ENCODE data around the gene CDH13.

Gene CDH13

DNA sequence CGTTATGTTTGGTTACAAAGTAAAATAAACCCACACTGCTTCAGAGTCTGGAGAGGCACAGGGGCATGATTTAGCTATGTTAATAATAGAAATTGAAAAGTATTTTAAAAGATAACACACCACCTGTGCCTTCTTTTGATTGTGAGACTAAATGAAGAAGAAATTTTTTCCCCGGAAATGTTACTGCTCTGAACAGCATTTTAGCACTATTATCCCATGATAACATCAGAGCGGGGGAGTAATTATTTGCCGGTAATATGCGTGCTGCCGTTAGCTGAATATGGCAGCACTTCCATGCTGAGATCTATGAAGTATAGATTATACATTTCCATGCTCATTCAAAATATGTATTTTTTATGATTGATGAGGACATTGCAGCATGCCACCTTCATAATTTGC lies 680.8 kb downstream of the CDH13 start:
- DNase-seq (ENCODE audit: low read depth) = no peak

DNA sequence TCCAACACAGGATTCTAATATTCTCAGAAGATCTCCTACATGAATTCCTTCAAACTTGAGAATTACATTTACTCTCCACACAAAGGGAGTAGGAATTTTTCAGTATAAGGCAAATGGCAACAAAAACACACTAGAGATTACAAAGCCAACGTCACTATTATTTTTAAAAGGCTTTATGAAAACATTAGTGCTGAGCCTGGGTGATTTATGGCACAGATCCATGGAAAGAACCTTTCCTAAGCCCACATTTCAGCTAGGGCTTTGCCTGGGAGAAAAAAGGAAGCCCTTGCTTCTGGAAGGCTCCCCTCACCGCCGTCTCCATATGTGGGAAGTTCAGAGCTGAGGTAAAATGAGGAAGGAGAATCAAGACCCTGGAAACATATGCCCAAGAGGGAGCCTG lies 681.6 kb downstream of the CDH13 start:
- DNase-seq (ENCODE audit: low read depth) = no peak

DNA sequence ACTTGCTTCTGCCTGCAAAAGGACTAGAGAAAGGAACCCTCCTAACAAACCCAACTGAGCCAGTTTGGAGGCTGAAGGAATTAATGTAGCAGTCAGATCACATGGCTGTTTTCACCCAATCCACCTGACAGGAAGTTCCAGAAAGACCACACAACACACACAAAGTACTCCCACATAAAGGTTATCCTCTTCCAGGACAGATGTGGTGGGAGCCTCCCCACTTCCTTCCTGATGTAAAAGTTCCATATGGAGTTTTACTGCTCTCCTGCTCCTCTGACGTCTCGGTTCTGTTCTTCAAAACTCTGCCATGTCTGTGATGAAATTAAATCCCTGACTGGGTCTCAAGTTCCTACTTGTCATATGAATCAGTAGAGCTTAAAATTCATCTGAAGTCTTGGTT lies 684.0 kb downstream of the CDH13 start:
- DNase-seq (ENCODE audit: low read depth) = no peak

DNA sequence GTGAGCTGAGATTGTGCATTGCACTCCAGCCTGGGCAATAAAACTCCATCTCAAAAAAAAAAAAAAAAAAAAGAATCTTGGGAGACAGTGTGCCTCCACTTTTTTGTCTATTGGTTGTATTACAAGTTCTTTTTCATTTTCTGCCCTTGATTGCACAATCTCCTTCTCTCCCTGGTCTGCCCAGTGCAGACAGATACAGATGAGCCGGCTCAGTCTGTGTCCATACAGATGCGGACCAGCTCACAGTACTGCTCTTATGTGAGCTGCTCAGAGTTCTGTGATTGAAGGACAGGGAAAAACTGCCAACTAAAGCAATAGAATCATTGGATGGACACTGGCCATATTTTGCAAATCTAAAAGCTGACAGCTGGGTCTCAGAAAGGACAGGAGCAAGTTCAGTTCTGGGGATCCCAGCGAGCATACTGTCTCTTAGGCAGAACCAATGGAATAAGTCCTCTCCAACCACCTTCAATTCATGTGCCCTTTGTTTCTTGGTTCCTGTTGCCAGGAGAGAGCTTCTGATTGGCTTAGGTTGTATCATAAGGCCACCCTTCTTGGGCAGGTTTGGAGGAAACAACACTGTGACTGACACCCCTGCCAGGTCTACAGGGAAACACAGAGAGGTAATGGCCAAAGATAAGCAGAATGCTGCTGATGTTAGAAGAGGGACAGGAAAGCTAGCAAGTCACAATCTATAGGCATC lies 685.4 kb downstream of the CDH13 start:
- DNase-seq (ENCODE audit: low read depth) = no peak

DNA sequence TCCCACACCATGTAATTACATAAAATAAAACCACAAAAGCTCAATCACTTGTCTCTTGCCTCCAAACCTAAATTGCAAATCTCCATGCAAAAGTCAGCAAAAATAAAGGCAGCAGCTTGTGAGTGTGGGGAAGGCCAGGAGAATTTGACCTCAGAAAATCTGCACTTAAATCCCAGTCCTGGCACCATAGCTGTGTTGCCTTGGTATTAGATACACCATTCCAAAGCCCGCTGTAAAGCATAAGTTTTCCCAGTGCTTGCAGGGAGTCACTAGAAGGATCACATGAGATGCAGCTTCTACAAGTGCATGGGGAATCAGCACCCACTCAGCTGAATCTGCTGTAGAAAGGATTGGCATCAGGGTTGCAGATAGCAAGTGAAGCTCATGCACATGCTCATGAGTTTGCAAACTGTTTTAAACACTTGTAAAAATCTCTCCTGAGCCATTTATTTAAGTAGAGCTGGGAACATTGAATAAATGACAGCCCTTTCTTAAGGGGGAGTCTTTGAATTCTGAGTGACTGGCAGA lies 686.0 kb downstream of the CDH13 start:
- DNase-seq (ENCODE audit: low read depth) = no peak

DNA sequence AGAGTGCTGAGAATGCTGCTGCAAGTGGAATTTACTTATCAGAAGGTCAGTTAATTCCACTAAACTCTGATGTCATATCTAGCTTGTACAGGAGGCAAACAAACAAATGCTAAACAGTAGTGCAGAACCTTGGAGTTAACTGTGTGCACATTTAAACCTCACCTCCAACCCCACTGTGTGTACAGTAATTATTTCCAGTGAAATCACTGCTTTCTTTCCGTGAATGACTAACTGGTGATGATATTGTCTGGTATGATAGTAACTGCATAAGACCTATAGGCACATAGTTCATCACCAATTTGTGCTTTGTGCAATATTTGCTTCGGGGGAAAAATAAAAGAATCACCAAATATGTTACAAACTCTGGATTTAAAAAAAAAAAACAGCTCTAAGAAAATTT lies 688.5 kb downstream of the CDH13 start:
- DNase-seq (ENCODE audit: low read depth) = no peak

DNA sequence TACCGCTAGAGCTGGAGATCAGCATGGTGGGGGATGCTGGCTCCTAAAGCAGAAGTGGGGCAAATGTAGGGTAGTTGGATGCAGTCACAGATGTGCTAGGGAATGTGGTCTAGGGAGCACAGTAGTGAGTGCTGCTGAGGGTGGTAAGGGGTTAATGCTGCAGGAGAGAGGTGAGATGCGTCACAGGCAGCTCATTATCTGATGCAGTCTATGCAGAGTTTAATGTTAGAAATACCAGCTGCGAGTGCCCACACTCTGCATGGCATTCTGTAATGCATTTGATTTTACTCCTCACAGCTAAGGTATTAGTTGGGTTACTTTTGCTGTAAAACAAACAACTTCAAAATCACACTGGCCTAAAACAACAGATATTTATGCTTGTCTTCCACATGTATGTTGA lies 689.7 kb downstream of the CDH13 start:
- no peak for DNase-seq (ENCODE audit: low read depth)

DNA sequence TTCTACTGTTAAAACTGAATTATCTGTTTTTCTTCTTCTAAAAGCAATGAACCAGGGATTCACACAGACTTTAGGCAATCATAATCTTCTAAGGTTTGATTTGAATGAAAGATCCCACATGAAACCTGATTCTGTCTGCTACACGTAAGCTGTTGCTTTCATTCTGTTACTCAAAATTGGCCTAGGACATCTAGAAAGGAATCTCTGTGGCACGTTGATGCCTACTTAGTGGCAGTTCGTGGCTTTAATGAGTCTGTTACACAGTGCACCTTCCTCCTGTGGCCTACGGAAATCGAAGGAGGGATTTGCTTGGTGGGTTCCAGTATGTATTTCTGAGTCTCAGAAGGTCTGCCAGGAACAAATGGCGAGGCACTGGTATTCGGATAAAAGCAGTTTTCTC lies 691.6 kb downstream of the CDH13 start:
- no peak for DNase-seq (ENCODE audit: low read depth)

DNA sequence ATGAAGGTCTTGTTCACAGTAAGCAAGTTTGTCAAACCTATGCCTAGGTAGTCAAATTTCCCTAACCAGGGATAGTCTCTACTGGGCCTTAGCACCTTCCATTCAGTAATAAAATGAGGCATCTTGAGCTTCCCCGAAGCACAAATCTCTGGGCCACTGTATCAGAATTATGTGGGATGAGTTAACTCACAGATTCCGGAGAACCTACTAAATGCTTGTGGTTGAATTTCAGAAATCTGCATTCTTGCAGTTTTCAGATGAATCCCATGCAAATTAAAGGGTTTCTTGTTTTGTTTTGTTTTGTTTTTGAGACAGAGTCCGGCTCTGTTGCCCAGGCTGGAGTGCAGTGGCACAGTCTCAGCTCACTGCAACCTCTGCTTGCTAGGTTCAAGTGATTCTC lies 702.2 kb downstream of the CDH13 start:
- DNase-seq (ENCODE audit: low read depth) = no peak

DNA sequence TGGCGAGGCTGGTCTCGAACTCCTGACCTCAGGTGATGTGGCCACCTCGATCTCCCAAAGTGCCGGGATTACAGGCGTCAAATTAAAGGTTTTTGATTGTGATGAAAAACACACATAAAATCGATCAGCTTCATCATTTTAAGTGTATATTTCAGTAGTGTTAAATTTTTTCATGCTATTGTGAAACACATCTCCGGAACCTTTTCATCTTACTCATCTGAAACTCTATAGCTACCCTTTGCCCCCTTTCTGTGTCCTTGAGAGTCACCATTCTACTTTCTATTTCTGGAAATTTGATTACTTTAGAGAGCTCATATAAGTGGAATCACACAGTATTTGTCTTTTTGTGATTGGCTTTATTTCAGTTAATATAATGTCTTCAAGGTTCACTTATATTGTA lies 702.7 kb downstream of the CDH13 start:
- DNase-seq (ENCODE audit: low read depth) = no peak

DNA sequence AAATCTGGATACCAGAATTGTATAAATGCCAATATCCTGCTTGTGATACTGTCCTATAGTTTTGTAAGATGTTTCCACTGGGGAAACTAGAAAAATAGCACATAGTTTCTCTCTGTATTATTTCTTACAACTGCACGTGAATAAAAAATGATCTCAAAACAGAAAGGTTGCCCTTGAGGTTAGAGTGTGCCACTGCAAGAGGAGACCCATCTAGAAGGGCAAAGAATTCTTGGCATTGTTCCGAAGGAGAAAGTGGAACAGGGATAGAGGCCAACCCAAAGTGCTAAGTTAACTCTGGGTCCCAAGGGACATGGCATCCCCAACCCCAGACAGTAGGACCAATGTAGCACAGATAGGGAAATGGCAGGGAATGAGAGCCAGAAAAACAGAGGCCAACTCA lies 703.5 kb downstream of the CDH13 start:
- no peak for DNase-seq (ENCODE audit: low read depth)

DNA sequence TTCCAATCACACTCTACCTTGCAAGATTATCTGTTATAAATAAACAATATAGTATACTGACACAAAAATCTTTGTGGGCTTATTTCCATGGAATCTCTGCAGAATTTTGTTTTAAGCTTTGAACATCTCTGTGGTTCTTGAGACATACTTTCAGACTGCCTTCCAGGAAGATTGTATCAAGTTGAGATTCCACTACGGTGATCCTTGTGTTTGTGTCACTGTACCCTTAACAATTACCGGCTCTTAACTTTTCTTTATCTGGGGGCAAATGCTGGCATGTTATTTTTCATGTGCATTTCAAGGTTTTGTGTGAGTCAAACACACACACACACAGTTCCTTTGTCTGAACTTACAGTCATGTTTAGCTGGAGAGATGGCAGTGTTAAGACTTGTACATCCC lies 708.3 kb downstream of the CDH13 start:
- no peak for DNase-seq (ENCODE audit: low read depth)

DNA sequence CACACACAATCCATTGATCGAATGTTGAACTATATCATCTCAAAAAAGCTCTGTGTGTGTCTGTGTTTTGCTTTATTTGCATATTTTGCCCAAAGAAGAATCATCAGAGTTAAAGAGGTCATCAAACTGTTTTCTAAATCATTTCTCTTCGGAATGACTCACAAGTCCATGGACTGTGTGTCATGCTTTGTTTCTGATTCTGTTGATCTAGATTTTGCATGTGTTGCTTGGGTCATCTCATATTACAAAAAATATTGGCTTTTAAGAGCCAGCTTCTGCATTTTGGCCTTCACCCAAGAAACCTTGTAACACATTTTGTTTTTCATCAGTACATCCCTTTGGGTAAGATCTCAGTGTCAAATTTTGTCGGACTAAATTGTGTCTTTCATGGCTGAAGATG lies 709.8 kb downstream of the CDH13 start:
- DNase-seq (ENCODE audit: low read depth) = no peak

DNA sequence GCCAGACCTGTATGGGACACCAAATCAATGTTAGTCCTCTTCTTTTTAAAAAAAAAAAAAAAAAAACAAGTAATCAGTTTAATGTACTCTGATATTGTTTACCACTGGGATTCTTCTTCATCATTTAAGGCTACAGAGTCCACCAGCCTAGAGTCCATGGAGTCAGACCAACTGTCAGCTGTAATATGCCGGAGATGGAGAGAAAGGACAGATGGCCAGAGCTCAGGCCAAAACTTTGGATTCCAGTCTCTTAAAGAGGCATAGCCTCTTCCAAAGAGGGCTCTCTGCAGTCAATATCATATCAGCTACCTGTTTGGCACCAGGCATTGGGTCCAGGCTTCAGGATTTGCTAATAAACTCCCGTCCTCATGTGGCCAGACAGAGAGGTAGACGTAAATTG lies 711.4 kb downstream of the CDH13 start:
- DNase-seq (ENCODE audit: low read depth) = no peak

DNA sequence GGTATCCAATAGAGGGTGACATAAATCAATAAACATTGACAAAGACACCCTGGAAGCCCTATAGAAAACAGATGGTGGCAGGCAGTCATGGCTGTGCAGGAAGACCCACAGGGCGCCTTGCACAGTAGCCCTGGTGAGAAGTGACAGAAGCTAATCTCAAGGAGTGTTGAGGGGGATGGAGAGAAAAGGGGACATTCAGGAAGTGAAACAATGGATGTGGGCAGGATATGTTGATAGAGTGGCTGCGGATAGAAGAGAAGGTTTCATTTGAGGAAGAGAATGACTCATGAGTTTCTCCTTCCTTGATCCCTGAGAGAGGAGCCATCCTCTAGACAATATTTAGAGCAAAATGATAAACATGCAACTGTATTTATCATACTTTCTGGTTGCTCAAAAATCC lies 712.2 kb downstream of the CDH13 start:
- no peak for DNase-seq (ENCODE audit: low read depth)

DNA sequence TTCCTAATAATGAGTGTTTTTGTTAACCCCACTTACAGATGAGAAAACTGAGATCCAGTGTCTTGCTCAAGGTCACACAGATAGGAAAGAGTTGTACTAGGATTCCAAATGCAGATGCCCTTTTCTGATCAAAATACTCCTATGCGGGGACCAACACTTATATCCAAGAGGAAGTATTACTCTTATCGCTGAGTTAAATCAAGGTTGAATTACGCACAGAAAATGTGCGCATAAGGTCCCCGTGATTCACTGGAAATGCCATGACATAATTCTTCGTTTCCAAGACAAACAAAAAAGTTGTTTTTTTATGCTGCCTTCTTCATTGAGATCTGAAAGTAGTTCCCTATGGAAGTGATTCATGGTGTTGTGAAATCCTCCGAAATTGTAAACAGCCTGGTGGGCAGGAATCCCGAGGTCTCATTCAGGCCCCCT lies 717.2 kb downstream of the CDH13 start:
- DNase-seq (ENCODE audit: low read depth) = no peak

DNA sequence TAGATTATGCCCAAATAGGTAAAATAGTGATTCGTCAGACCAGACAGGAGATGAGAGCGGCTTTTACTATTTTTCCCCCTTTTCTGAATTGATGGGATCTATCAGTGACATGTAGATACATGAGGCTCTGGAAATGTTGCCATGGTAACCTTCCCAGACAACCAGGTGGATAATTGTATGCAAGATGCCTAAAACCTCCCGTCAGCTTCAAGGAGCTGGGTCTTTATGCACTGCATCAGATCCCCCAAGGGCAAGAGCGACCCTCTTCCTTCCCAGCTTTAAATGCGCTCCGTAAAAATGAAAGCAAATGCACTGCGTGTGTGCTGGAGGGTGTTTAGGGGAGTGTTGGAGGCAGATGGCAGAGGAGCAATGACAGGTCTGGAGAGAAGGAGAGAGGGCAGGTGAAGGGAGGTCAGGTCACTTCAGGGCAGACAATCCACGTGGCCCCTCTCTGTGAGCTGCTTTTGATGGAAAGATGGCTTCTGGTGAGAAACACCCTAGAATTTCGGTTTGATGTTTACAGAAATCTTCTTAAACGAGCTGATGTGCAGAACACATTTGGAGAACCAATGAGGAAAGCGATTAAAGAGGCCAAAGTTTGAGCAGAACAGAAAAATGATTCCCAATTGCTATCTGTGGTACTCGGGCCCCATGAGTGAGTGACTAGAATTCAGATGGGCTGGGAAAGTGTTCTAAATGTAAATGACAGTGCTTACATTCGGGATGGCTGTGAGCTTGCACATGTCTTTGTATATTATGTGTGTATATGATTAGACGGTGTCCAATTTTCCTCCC lies 719.3 kb downstream of the CDH13 start:
- no peak for DNase-seq (ENCODE audit: low read depth)

DNA sequence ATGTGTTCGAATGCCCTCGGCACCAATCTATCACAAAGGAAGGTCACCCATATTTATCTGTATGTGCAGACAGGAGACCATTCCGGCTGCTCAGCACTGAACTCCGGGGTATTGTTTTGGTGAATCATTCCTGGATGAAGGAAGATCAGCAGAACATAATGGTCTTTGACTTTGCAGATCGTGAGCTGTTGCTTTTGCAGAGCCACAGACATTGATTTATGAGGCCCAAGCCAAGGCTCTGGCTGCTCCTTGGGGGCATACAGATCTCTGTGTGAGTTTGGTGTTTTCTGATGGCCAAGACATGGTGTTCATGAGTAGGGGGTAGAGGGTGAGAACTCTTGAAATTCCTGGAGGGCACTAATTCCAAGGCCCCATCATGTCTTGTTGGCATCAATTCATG lies 722.2 kb downstream of the CDH13 start:
- DNase-seq (ENCODE audit: low read depth) = no peak

DNA sequence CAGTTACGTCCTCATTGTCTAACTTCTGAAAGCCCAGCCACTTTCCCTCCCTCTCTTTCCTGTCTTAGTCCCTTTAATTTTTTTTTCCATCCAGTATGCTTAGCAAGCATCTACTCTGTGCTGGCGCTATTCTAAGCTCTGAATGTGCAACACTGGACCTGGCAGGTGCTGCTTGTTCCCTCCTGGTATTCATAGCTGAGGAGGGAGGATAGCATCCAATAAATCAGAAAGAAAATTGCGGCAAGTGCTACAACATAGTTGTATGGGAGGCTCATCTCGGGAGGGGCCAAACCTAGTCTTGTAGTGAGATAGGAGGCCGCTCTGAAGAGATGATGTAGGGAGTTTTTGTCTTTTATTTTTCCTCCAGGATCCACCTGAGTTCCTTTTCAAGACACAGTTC lies 723.7 kb downstream of the CDH13 start:
- no peak for DNase-seq (ENCODE audit: low read depth)

DNA sequence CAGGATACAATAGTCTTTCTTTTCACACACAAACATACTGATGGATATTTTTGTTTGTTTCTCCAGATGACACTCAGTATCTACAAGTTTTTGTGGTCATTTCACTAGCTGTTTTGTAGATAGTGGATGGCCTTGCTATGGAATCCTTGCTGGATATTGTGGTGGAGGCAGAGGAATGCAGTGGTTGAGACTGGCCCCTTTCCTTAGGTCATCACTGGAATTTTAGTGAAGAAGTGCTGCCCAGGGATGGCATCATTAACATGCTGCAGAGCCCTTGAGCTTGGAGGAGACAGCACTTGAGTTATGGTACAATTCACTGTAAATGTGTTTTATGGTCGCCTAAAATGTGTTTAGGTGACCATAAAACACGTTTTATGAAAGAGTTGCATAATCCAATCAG lies 725.1 kb downstream of the CDH13 start:
- no peak for DNase-seq (ENCODE audit: low read depth)

DNA sequence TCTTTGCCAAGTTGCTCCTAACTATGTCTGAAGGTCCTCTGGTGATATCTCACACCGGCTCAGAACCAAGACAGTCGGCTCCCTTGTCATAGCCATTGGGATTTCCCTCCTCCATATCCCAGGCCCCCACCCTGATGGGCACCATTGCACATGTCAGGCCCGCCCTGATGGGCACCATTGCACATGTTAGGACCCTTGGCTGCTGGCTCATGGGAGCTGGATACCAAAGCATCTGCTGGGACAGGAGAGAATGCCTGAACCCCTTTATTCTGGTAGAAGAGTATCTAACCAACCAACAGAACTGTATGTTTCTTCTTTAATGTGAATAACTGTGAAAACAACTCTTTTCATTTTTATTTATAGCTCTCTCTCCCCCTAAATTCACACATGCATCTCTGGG lies 726.5 kb downstream of the CDH13 start:
- no peak for DNase-seq (ENCODE audit: low read depth)

DNA sequence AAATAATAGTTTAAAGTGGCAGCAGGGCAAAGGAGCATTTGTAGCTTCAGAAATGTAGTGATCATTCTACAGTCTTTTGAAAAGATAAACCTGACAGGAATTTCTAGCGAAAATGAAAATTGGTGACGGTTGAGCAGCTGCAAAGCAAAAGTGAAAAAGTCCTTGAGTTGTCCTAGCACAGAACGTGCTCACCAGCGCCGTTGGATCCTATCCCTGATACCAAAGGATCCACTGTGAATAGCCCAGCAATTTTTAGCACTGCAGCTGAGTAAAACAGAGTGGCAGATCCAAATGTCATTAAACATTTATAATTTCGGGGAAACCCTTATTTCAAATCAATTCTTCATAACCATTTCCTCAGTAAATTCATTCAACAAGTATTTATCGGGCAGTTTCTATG lies 727.2 kb downstream of the CDH13 start:
- no peak for DNase-seq (ENCODE audit: low read depth)

DNA sequence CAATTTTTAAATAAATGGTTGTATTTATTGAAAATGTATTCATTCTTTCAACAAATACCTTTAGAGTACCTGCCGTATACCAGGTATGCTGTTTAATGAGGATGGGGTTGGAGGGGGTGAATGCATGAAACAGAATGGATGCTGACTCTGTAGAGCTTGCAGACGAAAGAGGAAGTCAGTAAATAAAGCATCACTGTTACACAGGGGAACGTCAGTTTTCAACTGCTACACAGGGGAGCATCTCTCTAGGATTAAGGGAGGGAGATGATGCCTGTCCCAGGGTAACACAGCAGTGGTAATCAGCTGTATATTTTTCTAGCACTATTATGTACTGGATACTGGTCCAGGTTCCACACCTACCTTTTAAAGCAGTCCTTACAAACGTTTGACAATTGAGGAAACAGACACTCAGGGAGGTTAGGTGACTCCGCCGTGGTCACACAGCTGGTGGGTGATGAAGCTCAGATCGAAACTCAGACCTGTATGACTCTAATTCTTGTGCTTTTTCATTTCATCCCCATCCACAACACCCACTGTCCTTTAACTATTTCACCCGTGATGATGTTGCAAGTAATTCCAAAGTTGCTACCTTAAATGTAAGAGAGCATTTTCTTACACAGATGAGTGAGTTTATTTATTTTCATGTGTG lies 728.9 kb downstream of the CDH13 start:
- no peak for DNase-seq (ENCODE audit: low read depth)
